Cardiac septum (tissue), 1 donor: ENCODE measurements around the gene RBBP8NL. TPM values are rescaled to one million over a fixed set of nuclear protein-coding genes. Genes with fewer than 3 reads are reported as not detected.

ENCODE experiments used
- DNase-seq: peaks from one replicate; pipeline ENCODE4 v3.0.0-alpha.2; 2020; ENCODE audit warnings: low spot score
- intact Hi-C: fragments of 100-400 bp; cut with DNase I; formaldehyde crosslinking; loops from one replicate; pipeline ENCODE4 v1.14.0; 2022
- total RNA-seq: library from RNA; stranded (reverse); fragmentation: NEBNext Ultra II Directional; extraction: Animal tissue kit (Norgen Biotek cat#: 25700); gene quantifications from one replicate; pipeline ENCODE4 v1.2.1, GENCODE V29; 2021
- donor health status: DM: no; HTN: no; CAD: no.

RBBP8NL gene
- total RNA-seq, 1 donor from 2014 or later, result not detected

- DNase-seq, result no peak
- intact Hi-C loops, result no loop called here
These were observed 36.5 kb upstream of the RBBP8NL start for GRCh38 chr20:62463651-62464424.

- intact Hi-C loops, result no loop called here
- DNase-seq, result no peak
These were observed 35.7 kb upstream of the RBBP8NL start for GRCh38 chr20:62462976-62463592.

- DNase-seq, result no peak
- intact Hi-C loops, result no loop called here
These were observed 34.5 kb upstream of the RBBP8NL start for GRCh38 chr20:62461834-62462233.

GRCh38 chr20:62461157-62461556, 33.8 kb upstream of the RBBP8NL start:
- DNase-seq, result peak; percentile 83

GRCh38 chr20:62460678-62461077, 33.3 kb upstream of the RBBP8NL start:
- no peak for DNase-seq
- intact Hi-C loops, result no loop called here

More at GRCh38 chr20:62461157-62461556, 33.8 kb upstream of the RBBP8NL start:
- intact Hi-C loops, result no loop called here

- DNase-seq, result no peak
- intact Hi-C loops, result no loop called here
These were observed 32.1 kb upstream of the RBBP8NL start for GRCh38 chr20:62459488-62459887.

- intact Hi-C loops, result no loop called here
- no peak for DNase-seq
These were observed 31.2 kb upstream of the RBBP8NL start for GRCh38 chr20:62458275-62459251.

GRCh38 chr20:62457831-62458230, 30.5 kb upstream of the RBBP8NL start:
- no peak for DNase-seq
- intact Hi-C loops, result no loop called here

- intact Hi-C loops, result no loop called here
- DNase-seq, result no peak
These were observed 29.8 kb upstream of the RBBP8NL start for GRCh38 chr20:62457098-62457497.

- intact Hi-C loops, result no loop called here
- no peak for DNase-seq
These were observed 28.6 kb upstream of the RBBP8NL start for GRCh38 chr20:62455929-62456328.

- no peak for DNase-seq
- intact Hi-C loops, result no loop called here
These were observed 27.7 kb upstream of the RBBP8NL start for GRCh38 chr20:62454904-62455636.

- no peak for DNase-seq
- intact Hi-C loops, result no loop called here
These were observed 26.0 kb upstream of the RBBP8NL start for GRCh38 chr20:62453186-62453808.

- intact Hi-C loops, result no loop called here
- DNase-seq, result no peak
These were observed 25.2 kb upstream of the RBBP8NL start for GRCh38 chr20:62452475-62453095.

GRCh38 chr20:62451970-62452369, 24.6 kb upstream of the RBBP8NL start:
- DNase-seq, result no peak
- intact Hi-C loops, result no loop called here

GRCh38 chr20:62451156-62451767, 23.9 kb upstream of the RBBP8NL start:
- DNase-seq, result no peak
- intact Hi-C loops, result no loop called here

GRCh38 chr20:62449951-62450691, 22.8 kb upstream of the RBBP8NL start:
- intact Hi-C loops, result no loop called here
- no peak for DNase-seq

- intact Hi-C loops, result no loop called here
- DNase-seq, result no peak
These were observed 21.4 kb upstream of the RBBP8NL start for GRCh38 chr20:62448788-62449187.

- intact Hi-C loops, result no loop called here
- DNase-seq, result no peak
These were observed 20.7 kb upstream of the RBBP8NL start for GRCh38 chr20:62448038-62448437.
